GM12891 (cell line): Measurements from ENCODE around the gene PLIN3.

Experiments used
- POLR2A ChIP-seq: IDR thresholded peaks from 2 replicates; pipeline ENCODE4 v1.6.1; 2011; ENCODE audit warnings: low read depth, low read length, control low read depth
- POLR2AphosphoS5 ChIP-seq: IDR thresholded peaks from 2 replicates; pipeline ENCODE4 v1.6.1; 2011; ENCODE audit warnings: low read depth, low read length, control low read depth
- POU2F2 ChIP-seq: IDR thresholded peaks from 2 replicates; pipeline ENCODE4 v1.6.1; 2011; ENCODE audit warnings: low read depth, mild to moderate bottlenecking, control low read depth, low read length, moderate library complexity
- SPI1 ChIP-seq: IDR thresholded peaks from 2 replicates; pipeline ENCODE4 v1.6.1; 2011; ENCODE audit warnings: low read depth, low read length, control low read depth
- TAF1 ChIP-seq: IDR thresholded peaks from 2 replicates; pipeline ENCODE4 v1.6.1; 2011; ENCODE audit warnings: low read depth, low read length, control low read depth

DNA sequence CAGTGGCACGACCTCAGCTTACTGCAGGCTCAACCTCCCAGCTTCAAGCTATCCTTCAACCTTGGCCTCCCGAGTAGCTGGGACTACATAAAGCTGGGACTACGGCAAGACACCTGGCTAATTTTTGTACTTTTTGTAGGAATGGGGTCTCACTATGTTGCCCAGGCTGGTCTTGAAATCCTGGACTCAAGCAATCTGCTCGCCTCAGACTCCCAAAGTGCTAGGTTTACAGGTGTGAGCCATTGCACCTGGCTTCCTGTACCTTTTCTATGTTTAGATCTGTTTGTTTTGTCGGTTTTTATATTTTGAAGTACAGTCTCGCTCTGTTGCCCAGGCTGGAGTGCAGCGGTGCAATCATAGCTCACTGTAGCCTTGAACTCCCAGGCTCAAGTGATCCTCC, 18.4 kb downstream of the PLIN3 start:
- TF ChIP-seq POLR2AphosphoS5 (no peak), POLR2A (no peak), SPI1 (no peak), TAF1 (no peak), POU2F2 (no peak)
